Breast epithelium (tissue), 3 donors: ENCODE data around the gene CEP250.

Source experiments
- CTCF ChIP-seq, 3 donors: fragments of 450-650 bp; IDR thresholded peaks; one replicate each; pipeline ENCODE4 v1.5.1; 2016 to 2017; ENCODE audit warnings: antibody characterized with exemption in 3 of 3, mild to moderate bottlenecking in 3 of 3, moderate library complexity in 3 of 3
- POLR2A ChIP-seq: fragments of 450-650 bp; IDR thresholded peaks from one replicate; pipeline ENCODE4 v1.6.1; 2016; ENCODE audit warnings: antibody characterized with exemption, mild to moderate bottlenecking, moderate library complexity
- POLR2AphosphoS5 ChIP-seq, 3 donors: sonication (generic); formaldehyde crosslinking; IDR thresholded peaks; one replicate each; pipeline ENCODE4 v1.6.1; 2017; ENCODE audit warnings: antibody characterized with exemption in 3 of 3

DNA sequence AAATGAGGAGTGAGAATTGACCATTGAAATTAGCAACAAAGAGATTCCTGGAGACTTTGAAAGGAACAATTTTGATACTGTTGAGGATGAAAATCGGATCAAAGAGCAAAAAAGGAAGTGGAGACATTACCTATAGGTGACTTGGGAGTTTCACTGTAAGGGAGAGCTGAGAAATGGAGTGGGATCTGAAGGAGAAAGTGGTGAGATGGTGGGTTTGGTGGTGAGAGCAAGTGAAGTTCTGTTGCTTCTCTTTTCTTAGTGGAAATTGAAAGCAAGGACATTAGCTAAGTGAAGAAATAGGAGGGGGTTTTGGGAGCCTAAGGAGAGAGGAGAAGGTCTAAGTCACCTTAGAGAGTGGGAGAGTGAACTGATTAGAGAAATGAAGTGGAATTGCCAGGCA is 90.7 kb downstream of the CEP250 start:
- no peak for TF ChIP-seq CTCF (IDR thresholded peaks at IDR 0.05)
- TF ChIP-seq POLR2A, result no peak
- no peak for TF ChIP-seq POLR2AphosphoS5 (IDR thresholded peaks at IDR 0.05)
